Thoracic aorta (tissue), 2 donors: ENCODE data around the gene DGUOK. TPM values are rescaled to one million over a fixed set of nuclear protein-coding genes. Genes with fewer than 3 reads are reported as not detected.
"Not testable (repeated sequence)": the region's sequence is repeated elsewhere in the genome, so short reads cannot be mapped to it uniquely, and the experiment has no call there.

Experiments
- ATAC-seq: fragments of 150-250 bp; one replicate; pipeline ENCODE4 v1.8.0; 2017; ENCODE audit warnings: low read depth; ENCODE audit not compliant: insufficient number of reproducible peaks, low FRiP score
- DNase-seq: peaks from one replicate; pipeline ENCODE4 v3.0.0-alpha.2; 2020; ENCODE audit warnings: low spot score
- H3K27ac ChIP-seq, 2 donors: fragments of 200-600 bp; sonication (generic); 1 replicate in 1 of 2; 2 replicates in 1 of 2; pipeline ENCODE4 v1.5.1; 2016; ENCODE audit warnings: mild to moderate bottlenecking in 2 of 2, moderate library complexity in 2 of 2
- H3K27me3 ChIP-seq: fragments of 200-600 bp; sonication (generic); replicated peaks from 2 replicates; pipeline ENCODE4 v1.6.0; 2016; ENCODE audit warnings: mild to moderate bottlenecking; ENCODE audit not compliant: insufficient read depth
- H3K36me3 ChIP-seq: fragments of 200-600 bp; sonication (generic); one replicate; pipeline ENCODE4 v1.5.1; 2016
- H3K4me1 ChIP-seq, 2 donors: fragments of 200-600 bp; sonication (generic); 1 replicate in 1 of 2; 2 replicates in 1 of 2; pipeline versions ENCODE4 v1.5.1 to v1.6.0; 2016; ENCODE audit warnings: low read depth in 2 of 2, mild to moderate bottlenecking in 1 of 2; ENCODE audit not compliant: control insufficient read depth in 1 of 2
- H3K4me3 ChIP-seq: fragments of 200-600 bp; sonication (generic); 2 replicates; pipeline ENCODE4 v1.5.1; 2016; ENCODE audit warnings: mild to moderate bottlenecking
- H3K9me3 ChIP-seq: fragments of 200-600 bp; sonication (generic); 2 replicates; pipeline ENCODE4 v1.5.1; 2016
- CTCF ChIP-seq: fragments of 200-600 bp; sonication (generic); IDR thresholded peaks from one replicate; pipeline ENCODE4 v1.5.1; 2019; ENCODE audit warnings: antibody characterized with exemption
- total RNA-seq, 2 donors: library from RNA; depleted of rRNA; stranded (reverse); fragments of >200 nt; gene quantifications; one replicate each; pipeline versions ENCODE4 v1.1.0 to v1.2.3, GENCODE V29; 2016

DGUOK gene
- total RNA-seq, 2 donors from 2014 or later = 20.8 to 36.2 TPM

- Histone ChIP-seq H3K27ac (no peak overlapping the region), H3K4me1 (peaks cover 0 to 39% of the 10 kb centered on the region in 2 donors), H3K27me3 (no peaks in the 10 kb centered on the region), H3K4me3 (no peak overlapping the region), H3K9me3 (no peaks in the 10 kb centered on the region), H3K36me3 (peaks cover 9% of the 10 kb centered on the region)
- TF ChIP-seq CTCF = no peak
- ATAC-seq (no peak), DNase-seq (no peak)
Measured at GRCh38 chr2:73902284-73902683, 24.4 kb upstream of the DGUOK start.

- no peak for TF ChIP-seq CTCF
- no peak for DNase-seq
- Histone ChIP-seq H3K27me3 (no peaks in the 10 kb centered on the region), H3K27ac (no peak overlapping the region), H3K9me3 (no peaks in the 10 kb centered on the region), H3K4me3 (no peak overlapping the region), H3K36me3 (peaks cover 13% of the 10 kb centered on the region), H3K4me1 (peaks cover 0 to 28% of the 10 kb centered on the region in 2 donors)
- no peak for ATAC-seq
Measured at GRCh38 chr2:73903313-73903712, 23.4 kb upstream of the DGUOK start.

DNA sequence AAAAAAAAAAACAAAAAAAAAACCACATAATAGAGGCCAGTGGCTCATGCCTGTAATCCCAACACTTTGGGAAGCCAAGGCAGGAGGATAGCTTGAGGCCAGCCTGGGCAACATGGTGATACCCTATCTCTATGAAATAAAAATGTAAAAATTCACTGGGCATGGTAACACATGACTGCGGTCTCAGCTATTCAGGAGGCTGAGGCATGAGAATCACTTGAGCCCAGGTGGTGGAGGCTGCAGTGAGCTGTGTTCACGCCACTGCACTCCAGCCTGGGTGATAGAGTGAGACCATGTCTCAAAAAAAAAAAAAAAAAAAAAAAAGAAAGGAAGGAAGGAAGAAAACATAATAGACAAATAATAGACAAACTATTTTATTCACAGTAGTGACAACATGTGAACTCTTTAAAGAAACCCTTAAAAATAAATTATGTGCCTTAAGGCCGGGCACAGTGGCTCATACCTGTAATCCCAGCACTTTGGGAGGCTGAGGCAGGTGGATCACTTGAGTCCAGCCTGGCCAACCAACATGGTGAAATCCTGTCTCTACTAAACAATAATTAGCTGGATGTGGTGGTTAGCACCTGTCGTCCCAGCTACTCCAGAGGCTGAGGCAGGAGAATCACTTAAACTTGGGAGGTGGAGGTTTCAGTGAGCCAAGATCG, 22.6 kb upstream of the DGUOK start:
- Histone ChIP-seq H3K36me3 (peaks cover 21% of the 10 kb centered on the region), H3K4me1 (peaks cover 0 to 26% of the 10 kb centered on the region in 2 donors)
- not testable (repeated sequence) for H3K27ac ChIP-seq, H3K27me3 ChIP-seq, H3K4me3 ChIP-seq, H3K9me3 ChIP-seq, DNase-seq, ATAC-seq

DNA sequence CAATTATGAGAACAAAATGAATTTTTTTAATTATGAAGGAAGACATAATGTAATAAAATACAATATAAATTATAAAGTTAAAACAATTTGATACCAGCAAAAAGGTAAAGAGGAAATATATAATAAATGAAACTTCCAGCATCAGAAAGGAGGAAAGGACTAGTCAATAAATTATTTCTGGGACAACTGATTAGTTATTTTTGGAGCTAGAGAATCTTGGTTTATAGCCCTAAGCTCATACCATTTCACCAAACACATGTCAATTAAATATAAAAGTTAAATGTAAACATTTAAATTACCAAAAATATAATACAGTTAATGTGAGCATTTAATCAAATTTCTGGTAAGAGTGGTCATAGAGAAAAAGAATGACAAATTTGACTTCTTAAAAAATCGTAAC, 21.7 kb upstream of the DGUOK start:
- H3K27ac ChIP-seq = no peak overlapping the region

DNA sequence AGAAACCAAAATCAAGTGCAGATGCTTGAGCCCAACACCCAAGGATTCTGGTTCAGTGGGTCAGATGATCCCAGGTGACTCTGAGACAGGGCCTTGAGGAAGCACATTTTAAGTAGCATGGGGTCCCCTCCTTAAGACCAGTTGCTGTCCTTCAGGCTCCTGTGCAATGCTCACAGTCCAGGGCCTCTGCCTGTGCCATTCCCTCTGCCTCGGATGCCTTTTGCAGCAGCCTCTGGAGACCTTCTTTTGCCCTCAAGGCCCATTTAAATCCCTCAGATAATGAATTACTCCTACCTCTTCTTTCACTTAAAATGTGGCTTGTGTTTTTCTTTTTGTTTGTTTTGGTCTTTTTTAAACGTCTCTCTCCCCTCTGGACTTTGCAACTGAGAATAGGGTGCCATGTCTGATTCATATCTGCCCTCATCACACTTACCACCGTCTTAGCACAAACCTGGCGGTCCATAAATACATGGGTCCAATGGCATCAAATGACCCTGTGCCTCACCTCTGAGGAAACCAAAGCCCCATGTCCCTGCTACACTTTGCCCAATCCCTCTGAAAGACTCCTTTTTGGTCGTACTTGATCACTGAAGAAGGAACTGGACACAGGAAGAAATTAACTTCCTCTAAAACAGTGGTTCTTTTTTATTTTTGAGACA, 19.7 kb upstream of the DGUOK start:
- ATAC-seq (no peak), DNase-seq (no peak)
- peaks cover 31% of the 10 kb centered on the region for H3K36me3 ChIP-seq
- H3K4me1 ChIP-seq = no peaks in the 10 kb centered on the region
- H3K9me3 ChIP-seq = no peaks in the 10 kb centered on the region
- H3K4me3 ChIP-seq = no peak overlapping the region
- H3K27me3 ChIP-seq = no peaks in the 10 kb centered on the region
- TF ChIP-seq CTCF = no peak
- no peak overlapping the region for H3K27ac ChIP-seq

More for the DNA sequence above, 21.7 kb upstream of the DGUOK start:
- peaks cover 0 to 17% of the 10 kb centered on the region in 2 donors for H3K4me1 ChIP-seq
- ATAC-seq (no peak), DNase-seq (no peak)
- peaks cover 29% of the 10 kb centered on the region for H3K36me3 ChIP-seq
- H3K27me3 ChIP-seq = no peaks in the 10 kb centered on the region
- H3K4me3 ChIP-seq = no peak overlapping the region
- H3K9me3 ChIP-seq = no peaks in the 10 kb centered on the region
- no peak for TF ChIP-seq CTCF
